Measurements from ENCODE around the gene DNAJC13.

DNA sequence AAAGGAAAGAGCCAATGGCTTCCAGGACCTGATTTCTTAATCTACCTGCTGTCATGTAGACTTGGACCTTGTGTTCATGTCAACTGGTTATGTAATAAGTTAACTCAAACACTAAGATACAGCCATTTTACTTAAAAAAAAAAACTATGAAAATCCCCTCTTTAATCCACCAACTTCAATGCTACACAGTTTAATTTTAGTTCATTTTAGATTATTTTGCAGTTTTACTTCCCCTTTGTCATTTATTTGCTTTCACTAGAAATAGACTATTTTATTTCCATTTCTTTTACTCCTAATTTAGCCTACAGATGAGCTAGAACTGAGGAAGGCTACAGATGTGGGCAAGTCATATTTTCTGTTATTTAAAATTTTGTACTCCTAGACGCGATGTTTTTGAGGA lies 10.7 kb upstream of the DNAJC13 start:
- TF ChIP-seq, protein P1, sequence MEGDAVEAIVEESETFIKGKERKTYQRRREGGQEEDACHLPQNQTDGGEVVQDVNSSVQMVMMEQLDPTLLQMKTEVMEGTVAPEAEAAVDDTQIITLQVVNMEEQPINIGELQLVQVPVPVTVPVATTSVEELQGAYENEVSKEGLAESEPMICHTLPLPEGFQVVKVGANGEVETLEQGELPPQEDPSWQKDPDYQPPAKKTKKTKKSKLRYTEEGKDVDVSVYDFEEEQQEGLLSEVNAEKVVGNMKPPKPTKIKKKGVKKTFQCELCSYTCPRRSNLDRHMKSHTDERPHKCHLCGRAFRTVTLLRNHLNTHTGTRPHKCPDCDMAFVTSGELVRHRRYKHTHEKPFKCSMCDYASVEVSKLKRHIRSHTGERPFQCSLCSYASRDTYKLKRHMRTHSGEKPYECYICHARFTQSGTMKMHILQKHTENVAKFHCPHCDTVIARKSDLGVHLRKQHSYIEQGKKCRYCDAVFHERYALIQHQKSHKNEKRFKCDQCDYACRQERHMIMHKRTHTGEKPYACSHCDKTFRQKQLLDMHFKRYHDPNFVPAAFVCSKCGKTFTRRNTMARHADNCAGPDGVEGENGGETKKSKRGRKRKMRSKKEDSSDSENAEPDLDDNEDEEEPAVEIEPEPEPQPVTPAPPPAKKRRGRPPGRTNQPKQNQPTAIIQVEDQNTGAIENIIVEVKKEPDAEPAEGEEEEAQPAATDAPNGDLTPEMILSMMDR (IDR thresholded peaks at IDR 0.05; ENCODE audit: borderline replicate concordance, extremely low read depth, low read length, poor library complexity, severe bottlenecking), result no peak
- no peak for TF ChIP-seq EZH2 (IDR thresholded peaks at IDR 0.05; ENCODE audit: borderline replicate concordance, low read depth, low read length, severe bottlenecking)
